Ureter (tissue), 1 donor: Measurements from ENCODE around the gene C4B. TPM values are rescaled to one million over a fixed set of nuclear protein-coding genes. Genes with fewer than 3 reads are reported as not detected.
"Not testable (repeated sequence)": the region's sequence is repeated elsewhere in the genome, so short reads cannot be mapped to it uniquely, and the experiment has no call there.

ENCODE experiments used
- DNase-seq: peaks from one replicate; pipeline ENCODE4 v3.0.0-alpha.2; 2020; ENCODE audit warnings: low spot score
- total RNA-seq: library from RNA; stranded (reverse); gene quantifications from one replicate; pipeline ENCODE4 v1.2.4, GENCODE V29; 2023
- donor health status: DM: yes; HTN: yes; CAD: no.

C4B gene
- total RNA-seq, 1 donor from 2014 or later, result 152 TPM

DNA sequence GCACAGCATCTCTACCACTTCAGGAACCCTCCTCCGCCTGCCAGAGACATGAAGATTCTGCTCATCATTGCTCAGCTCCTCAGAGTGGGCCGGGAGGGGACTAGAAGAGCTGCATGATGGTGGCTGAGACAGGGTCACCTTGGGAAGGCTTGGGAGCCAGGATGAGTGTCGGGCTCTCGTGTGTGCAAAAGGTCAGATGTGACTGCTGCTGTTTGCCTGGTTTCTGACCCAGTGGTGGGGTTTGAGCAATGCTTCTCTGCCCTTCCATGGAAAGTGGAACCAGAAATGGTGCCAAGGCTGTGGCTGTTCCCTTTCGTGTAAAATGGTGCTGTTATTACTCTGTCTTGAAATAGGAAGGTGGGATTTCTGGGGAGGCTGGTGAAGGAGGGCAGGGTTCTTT is 33.6 kb upstream of the C4B start:
- DNase-seq, result not testable (repeated sequence)

DNA sequence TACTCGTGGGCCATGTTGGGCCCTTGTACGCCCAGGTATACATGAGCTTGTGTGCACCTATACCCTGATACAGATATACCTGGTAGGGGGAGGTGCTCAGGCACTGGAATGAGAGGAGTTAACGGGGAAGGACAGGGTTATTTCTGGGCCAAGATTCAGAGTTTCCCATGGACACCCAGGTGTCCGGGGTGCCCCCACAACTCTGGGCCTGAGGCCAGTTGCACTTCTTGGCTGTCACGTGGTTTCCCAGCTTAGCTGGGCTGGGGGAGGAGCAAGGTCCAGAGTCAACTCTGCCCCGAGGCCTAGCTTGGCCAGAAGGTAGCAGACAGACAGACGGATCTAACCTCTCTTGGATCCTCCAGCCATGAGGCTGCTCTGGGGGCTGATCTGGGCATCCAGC is 32.9 kb upstream of the C4B start, which contains the start of gene C4A:
TSS of gene C4A (plus strand) at position 314 of the 400 bp plus-strand sequence. CDS start at position 365, 51 bp downstream.
- not testable (repeated sequence) for DNase-seq

DNA sequence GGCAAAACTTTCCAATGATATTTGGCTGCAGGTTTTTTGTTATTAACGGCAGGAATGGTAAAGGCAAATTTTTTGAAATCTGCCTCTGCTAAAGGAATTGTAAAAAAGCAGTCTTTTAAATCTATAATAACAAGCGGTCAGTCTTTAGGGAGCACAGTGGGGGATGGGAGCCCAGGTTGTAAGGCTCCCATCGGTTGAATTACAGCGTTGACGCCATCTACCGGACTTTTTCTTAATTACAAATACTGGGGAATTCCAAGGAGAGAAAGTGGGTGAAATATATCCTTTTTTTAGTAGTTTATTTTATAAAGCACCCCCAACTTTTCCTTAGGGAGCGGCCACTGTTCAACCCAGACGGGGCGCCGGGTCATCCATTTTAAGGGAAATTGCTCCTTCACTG is 25.2 kb upstream of the C4B start:
- DNase-seq, result not testable (repeated sequence)

GRCh38 chr6:31994421-31994820 is 20.2 kb upstream of the C4B start:
- not testable (repeated sequence) for DNase-seq

- not testable (repeated sequence) for DNase-seq
Observed at GRCh38 chr6:31996385-31996784, 18.2 kb upstream of the C4B start.

DNA sequence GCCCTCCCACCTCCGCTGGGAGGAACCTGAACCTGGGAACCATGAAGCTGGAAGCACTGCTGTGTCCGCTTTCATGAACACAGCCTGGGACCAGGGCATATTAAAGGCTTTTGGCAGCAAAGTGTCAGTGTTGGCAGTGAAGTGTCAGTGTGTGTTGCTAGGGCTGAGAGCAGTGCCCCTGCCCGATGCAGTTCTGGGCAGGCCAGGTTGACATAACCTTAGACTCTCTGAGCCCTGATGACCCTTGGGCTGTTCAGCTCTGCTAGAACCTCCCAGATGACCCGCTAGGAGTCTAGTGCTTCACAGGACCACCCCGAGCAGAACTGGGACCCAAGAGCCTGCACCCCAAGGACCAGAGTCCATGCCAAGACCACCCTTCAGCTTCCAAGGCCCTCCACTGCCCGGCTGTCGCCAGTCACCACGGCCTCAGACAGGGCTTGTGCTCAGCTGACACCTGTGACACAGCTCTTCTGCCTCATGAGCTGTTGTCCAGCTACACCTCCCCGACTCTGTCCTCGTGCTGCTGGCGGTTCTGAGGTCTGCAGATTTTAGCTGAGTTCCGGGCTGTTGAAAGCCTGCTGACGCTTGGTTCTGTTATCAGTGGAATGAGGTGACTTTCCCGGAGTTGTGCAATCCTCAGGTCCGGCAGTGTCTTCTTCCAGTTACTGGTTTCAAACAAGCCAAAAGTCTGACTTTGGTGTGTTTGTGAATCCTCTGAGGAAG is 11.9 kb upstream of the C4B start:
- DNase-seq, result not testable (repeated sequence)

DNA sequence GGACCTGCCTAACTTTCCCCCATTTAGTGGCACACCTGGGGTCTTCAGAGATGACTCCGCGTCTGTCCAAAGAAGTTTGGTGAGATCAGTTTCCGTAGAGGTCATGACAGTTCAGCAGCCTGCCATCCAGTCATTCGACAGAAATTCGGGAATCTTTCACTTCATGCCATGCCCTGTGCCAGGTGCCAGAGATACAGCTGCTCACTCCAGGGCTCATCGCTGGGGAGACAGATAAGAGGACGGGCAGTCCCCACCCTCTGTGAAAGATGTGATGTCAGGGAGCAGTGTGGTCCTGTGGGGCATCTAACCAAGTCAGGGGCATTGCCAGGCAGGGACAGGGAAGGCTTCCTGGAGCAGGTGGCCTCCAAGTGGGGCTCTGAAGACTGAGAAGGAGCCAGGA is 11.3 kb upstream of the C4B start:
- not testable (repeated sequence) for DNase-seq

DNA sequence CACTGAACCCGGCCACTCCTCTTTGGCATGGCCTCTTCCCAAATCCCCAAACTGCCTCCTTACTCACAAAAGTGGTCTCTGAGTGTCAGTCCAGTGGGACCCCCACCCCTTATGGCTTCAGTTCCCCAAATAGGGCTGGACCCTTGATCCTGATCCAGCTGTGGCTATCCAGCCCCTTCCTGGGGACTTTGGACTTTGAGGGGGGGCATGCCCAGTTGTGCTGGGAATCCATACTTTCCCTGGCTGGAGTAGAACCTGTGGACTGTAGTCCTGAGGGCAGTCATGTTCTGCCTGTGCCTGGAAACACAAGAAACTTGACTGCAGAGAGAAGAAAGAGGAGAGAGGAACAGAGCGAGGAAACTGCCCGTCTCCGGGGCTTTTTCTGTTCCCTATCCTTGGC is 10.2 kb upstream of the C4B start:
- DNase-seq, result not testable (repeated sequence)

- not testable (repeated sequence) for DNase-seq
Observed at GRCh38 chr6:32004864-32005537, 9.6 kb upstream of the C4B start.

GRCh38 chr6:32005538-32005880 is 9.1 kb upstream of the C4B start:
- DNase-seq, result not testable (repeated sequence)

DNA sequence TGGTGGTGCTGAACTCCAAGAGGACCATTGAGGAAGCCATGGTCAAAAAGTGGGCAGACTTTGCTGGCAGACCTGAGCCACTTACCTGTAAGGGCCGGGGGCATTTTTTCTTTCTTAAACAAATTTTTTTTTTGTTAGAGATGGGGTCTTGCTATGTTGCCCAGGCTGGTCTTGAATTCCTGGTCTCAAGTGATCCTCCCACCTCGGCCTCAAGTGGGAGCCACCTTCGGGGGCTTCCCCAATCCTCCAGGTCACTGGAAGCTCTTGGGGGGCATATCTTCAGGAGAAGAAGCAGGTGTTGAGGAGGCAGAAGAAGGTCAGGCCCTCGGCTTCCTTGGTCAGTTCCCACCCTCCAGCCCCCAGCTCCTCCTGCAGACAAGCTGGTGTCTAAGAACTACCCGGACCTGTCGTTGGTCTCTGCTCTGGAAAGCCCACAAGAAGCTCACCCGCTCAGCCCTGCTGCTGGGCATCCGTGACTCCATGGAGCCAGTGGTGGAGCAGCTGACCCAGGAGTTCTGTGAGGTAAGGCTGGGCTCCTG is 8.5 kb upstream of the C4B start:
- DNase-seq, result not testable (repeated sequence)

- not testable (repeated sequence) for DNase-seq
Observed at GRCh38 chr6:32007086-32007485, 7.5 kb upstream of the C4B start.

DNA sequence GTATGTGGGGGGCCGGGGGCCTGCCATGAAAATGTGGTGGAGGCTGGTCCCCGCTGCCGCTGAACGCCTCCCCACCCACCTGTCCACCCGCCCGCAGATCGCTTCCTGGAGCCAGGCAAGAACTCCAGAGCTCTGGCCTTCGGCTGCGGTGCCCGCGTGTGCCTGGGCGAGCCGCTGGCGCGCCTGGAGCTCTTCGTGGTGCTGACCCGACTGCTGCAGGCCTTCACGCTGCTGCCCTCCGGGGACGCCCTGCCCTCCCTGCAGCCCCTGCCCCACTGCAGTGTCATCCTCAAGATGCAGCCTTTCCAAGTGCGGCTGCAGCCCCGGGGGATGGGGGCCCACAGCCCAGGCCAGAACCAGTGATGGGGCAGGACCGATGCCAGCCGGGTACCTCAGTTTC is 6.6 kb upstream of the C4B start:
- not testable (repeated sequence) for DNase-seq

- DNase-seq, result not testable (repeated sequence)
Observed at GRCh38 chr6:32008616-32009015, 6.0 kb upstream of the C4B start.

GRCh38 chr6:32009537-32009936 is 5.1 kb upstream of the C4B start:
- DNase-seq, result not testable (repeated sequence)

- not testable (repeated sequence) for DNase-seq
Observed at GRCh38 chr6:32010856-32011530, 3.6 kb upstream of the C4B start.

- not testable (repeated sequence) for DNase-seq
Observed at GRCh38 chr6:32012941-32013617, 1.5 kb upstream of the C4B start.

DNA sequence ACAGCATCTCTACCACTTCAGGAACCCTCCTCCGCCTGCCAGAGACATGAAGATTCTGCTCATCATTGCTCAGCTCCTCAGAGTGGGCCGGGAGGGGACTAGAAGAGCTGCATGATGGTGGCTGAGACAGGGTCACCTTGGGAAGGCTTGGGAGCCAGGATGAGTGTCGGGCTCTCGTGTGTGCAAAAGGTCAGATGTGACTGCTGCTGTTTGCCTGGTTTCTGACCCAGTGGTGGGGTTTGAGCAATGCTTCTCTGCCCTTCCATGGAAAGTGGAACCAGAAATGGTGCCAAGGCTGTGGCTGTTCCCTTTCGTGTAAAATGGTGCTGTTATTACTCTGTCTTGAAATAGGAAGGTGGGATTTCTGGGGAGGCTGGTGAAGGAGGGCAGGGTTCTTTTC is 857 bp upstream of the C4B start:
- DNase-seq, result not testable (repeated sequence)

- not testable (repeated sequence) for DNase-seq
Observed at GRCh38 chr6:32022100-32022499, 7.5 kb downstream of the C4B start.

- DNase-seq, result peak; percentile 34
Observed at GRCh38 chr6:32028631-32029030, 14.0 kb downstream of the C4B start.

GRCh38 chr6:32029553-32029952 is 15.0 kb downstream of the C4B start:
- DNase-seq, result peak; percentile 12
